ENCODE results near the gene CCDC40.

CCDC40 gene

DNA sequence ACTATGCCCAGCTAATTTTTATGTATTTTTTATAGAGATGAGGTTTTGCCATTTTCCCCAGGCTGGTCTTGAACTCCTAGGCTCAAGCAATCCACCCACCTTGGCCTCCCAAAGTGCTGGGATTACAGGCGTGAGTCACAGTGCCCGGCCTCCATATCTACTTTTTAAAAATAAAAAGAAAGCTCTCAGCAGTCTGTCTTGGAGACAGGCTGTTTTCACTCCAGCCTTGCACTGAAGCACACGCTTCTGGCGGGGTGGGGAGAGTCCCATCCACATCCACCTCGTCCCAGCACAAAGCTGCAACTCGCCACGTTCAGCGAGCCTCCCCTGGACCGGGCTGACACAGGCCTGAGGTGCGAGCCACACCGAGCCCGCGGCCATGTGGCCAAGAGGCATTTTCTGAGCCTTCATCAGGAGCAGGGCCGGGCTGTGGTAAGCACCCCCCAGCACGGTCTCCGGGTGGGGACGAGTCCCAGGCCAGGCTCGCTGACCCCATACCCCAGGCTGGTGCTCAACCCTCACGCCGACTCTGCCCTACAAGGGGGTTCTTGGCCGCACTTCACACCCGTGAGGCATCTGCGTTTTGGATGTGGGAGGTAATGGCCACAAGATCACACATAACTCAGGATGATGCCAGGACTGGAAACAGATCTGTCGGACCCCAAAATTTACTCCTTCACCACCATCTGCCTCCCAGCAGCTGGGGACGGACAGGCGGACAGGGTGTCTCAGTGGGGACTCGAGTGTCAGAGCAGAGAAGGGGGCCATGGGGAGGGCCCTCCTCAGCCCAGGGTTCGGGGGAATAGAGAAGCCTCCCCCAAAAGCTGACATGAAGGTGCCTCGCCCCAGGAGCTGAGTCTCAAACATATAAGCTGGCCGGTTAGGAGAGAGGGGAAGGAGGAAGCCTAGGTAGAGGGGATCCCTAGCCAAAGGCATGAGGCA is 29.4 kb upstream of the CCDC40 start:
- TF ChIP-seq, protein P1, sequence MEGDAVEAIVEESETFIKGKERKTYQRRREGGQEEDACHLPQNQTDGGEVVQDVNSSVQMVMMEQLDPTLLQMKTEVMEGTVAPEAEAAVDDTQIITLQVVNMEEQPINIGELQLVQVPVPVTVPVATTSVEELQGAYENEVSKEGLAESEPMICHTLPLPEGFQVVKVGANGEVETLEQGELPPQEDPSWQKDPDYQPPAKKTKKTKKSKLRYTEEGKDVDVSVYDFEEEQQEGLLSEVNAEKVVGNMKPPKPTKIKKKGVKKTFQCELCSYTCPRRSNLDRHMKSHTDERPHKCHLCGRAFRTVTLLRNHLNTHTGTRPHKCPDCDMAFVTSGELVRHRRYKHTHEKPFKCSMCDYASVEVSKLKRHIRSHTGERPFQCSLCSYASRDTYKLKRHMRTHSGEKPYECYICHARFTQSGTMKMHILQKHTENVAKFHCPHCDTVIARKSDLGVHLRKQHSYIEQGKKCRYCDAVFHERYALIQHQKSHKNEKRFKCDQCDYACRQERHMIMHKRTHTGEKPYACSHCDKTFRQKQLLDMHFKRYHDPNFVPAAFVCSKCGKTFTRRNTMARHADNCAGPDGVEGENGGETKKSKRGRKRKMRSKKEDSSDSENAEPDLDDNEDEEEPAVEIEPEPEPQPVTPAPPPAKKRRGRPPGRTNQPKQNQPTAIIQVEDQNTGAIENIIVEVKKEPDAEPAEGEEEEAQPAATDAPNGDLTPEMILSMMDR (conservative IDR thresholded peaks at IDR 0.05; ENCODE audit: control insufficient read depth, insufficient read depth, low read depth, low read length): no peak
- no peak for DNase-seq (ENCODE audit: low read depth)
- H3K4me3 ChIP-seq (ENCODE audit: control insufficient read depth, low read depth, low read length): no peak overlapping the region

DNA sequence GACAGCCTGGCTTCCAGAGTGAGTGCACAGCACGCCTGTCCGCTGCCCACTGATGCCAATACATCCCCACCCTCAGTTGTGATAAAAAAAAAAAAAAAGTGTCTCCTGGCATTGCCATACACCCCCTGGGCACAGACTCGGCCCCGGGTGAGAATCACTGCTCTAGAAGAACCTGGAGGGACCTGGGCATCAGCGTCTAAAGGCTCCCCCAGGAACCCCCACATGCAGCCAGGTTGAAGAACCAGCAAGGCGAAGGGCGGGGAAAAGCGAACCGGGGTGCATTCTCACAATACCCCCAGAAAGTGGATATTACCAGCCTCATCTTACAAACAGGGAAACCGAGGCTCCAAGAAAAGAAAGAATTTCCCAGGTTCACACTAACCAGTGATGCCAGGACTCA is 28.5 kb upstream of the CCDC40 start:
- H3K4me3 ChIP-seq (ENCODE audit: control insufficient read depth, low read depth, low read length): no peak overlapping the region
- TF ChIP-seq, protein P1 (conservative IDR thresholded peaks at IDR 0.05; ENCODE audit: control insufficient read depth, insufficient read depth, low read depth, low read length): no peak
- DNase-seq (ENCODE audit: low read depth): no peak

DNA sequence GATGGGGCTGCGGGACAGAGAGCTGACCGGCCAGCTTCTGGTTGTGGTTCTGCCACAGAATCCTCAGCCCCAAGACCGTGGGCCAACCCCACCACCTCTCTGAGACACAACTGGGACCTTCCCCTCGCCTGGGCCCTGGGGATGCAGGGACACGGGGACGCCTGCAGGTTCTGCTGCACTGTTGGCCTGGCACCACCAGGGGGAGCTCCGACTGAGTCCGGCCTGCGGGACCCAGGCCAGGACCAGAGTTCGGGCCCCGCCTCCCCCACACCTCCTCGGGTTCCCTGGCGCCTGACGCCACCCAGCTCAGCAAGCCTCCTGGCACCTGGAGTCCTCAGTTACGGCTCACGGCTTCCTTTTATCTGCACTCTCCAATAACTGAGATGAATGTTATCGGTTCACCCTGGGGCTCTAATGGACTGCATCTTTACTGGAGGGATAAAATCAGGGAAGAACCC is 28.0 kb upstream of the CCDC40 start:
- peak; percentile 55 for DNase-seq (ENCODE audit: low read depth)
- no peak overlapping the region for H3K4me3 ChIP-seq (ENCODE audit: control insufficient read depth, low read depth, low read length)
- TF ChIP-seq, protein P1 (conservative IDR thresholded peaks at IDR 0.05; ENCODE audit: control insufficient read depth, insufficient read depth, low read depth, low read length): peak; percentile 82

DNA sequence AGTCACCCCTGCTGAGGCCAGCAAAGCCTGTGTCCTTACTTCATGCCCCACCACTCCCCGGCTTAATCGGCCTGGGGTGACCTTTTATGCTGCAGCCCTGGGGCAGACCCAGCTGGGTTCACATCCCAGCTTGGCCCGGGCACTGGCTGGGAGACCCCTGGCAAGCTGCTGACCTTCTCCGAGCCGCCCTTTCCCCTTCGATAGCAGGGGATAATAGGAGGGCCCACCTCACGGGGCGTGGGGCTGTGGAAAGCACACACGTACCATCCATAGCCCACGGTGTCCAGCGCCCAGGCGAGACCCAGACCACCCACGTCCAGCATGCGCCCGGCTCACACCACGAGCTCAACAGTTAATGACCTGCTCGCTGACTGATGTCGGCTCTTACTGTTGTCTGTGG is 27.6 kb upstream of the CCDC40 start:
- TF ChIP-seq, protein P1 (conservative IDR thresholded peaks at IDR 0.05; ENCODE audit: control insufficient read depth, insufficient read depth, low read depth, low read length): no peak
- no peak for DNase-seq (ENCODE audit: low read depth)
- no peak overlapping the region for H3K4me3 ChIP-seq (ENCODE audit: control insufficient read depth, low read depth, low read length)

DNA sequence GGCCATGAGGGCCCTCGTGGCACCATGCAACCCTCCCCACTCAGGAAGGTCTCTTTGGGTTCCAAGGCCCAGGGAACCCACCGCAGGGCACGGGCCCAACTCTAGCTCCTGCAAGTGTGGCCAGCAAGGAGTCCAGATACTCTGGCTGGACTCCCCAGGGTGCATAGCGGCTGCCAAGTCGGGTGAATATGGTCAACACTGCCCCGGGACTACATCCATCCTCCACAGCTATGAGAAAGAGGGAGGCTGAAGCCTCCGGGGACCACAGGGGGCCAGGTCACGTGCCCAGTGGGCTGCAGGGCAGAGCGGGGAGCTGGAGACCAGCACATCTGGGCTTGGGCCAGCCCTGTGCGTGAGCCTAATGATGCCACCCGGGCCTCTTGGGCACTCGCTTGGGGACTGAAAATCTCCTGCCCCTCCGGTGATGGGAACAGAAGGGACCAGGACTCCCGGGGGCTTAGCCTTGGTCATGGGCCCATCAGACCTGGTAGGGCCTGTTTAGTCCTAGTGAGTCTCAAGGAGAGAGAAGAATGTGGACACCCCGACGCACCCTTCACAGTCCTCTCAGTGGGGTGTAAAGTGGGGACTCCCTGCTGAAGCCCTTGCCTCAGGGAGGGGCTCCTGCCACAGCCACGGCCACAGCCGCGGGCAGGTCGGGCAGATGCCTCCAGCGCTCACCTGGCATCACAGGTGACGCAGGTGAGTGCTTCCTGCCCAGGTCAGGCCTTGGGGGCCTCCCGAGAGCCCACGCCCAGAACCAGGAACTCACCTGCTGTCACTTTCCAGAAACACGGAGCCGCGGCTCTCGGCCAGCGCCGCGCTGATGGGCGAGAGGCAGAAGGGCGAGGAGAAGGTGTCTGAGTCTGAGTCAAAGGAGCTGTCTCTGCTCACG is 26.8 kb upstream of the CCDC40 start:
- TF ChIP-seq, protein P1 (conservative IDR thresholded peaks at IDR 0.05; ENCODE audit: control insufficient read depth, insufficient read depth, low read depth, low read length): no peak
- no peak for DNase-seq (ENCODE audit: low read depth)
- H3K4me3 ChIP-seq (ENCODE audit: control insufficient read depth, low read depth, low read length): no peak overlapping the region

DNA sequence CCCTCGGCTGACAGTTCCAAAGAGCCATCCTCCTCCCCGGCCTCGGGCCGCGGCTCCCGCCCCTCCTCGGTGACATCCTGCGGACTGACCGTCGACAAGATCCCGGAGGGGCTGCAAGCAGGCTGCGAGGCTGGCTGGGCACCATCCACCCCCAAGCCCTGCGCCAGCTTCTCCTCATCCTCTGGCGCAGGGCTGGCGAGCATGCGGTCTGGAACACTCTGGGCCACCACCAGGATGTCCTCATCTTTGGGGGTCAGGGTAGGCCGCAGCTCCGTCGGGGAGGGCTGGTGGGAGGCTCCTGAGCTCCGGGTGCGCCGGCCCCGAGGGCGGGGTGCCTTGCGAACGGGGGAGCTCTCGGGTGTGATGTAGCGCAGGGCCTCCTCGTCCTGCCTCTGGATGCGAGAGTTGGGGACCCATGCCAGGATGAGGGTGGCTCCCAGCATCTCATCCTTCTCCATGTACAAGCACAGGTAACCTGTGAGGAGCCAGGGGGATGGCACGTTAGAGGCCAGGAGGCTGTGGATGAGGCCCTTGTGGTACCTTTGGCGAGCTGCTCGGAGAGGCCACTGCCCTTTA is 26.1 kb upstream of the CCDC40 start:
- TF ChIP-seq, protein P1 (conservative IDR thresholded peaks at IDR 0.05; ENCODE audit: control insufficient read depth, insufficient read depth, low read depth, low read length): no peak
- no peak for DNase-seq (ENCODE audit: low read depth)
- no peak overlapping the region for H3K4me3 ChIP-seq (ENCODE audit: control insufficient read depth, low read depth, low read length)

Measured in fibroblast of mammary gland (primary cell).